ENCODE measurements around the gene NCOR1. TPM values are rescaled to one million over a fixed set of nuclear protein-coding genes. Genes with fewer than 3 reads are reported as not detected.

NCOR1 gene
- total and polyA plus RNA-seq, 2 of the 13 experiments (the other 11 are each of a cell fraction or from before 2014, with no cell fraction given): 57.0 to 71.7 TPM

DNA sequence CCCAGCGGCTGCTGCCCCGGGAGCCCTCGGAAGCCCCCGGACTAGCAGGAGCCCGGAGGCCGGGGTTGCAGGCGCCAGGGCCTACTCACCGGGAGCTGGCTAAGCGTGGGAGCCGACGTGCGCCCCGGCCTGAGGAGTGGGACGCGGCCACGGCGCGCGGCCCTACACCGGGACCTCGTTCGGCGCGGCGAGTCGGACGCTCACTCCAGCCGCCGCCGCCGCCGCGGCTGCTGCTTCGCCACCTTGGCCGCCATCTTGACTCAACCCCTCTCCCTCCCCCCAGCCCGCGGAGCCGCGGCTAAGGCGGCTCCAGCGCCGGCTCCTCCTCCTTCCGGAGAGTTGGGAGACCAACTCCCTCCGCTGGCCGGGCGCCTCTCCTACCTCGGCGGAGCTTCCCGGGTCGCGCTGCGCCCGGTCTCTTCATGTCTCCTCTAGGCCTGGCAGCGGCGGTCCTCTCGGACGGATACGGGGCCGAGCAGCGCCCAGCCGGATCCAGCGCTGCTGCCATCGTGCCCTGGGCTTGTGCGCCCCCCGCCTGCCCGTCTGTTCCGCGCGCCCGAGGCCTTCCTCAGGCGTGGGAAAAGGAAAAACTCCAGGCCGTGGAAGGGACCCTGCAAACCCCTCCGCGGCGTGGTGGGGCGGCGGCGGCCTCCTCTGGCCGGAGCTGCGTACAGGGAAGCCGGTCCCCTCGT, at the start of gene NCOR1 (continued):
- TF ChIP-seq MTF1 (CRISPR knock-in tag; IDR thresholded peaks at IDR 0.05) (no peak), ZNF678 (CRISPR knock-in tag; IDR thresholded peaks at IDR 0.05) (peak; percentile 47; the same call in 1 of the 2 replicates), ZNF234 (CRISPR knock-in tag; conservative IDR thresholded peaks at IDR 0.05) (no peak), ERF (CRISPR knock-in tag; IDR thresholded peaks at IDR 0.05) (peak; percentile 45; the same call in 1 of the 2 replicates), KMT2B (CRISPR knock-in tag; IDR thresholded peaks at IDR 0.05) (peak; percentile 90), SRY (CRISPR knock-in tag; IDR thresholded peaks at IDR 0.05) (peak; percentile 43), SATB2 (CRISPR knock-in tag; IDR thresholded peaks at IDR 0.05) (no peak), JARID2 (CRISPR knock-in tag; IDR thresholded peaks at IDR 0.05; ENCODE audit: insufficient replicate concordance) (peak; percentile 70), ATF1 (CRISPR knock-in tag; IDR thresholded peaks at IDR 0.05) (no peak), PRMT3 (CRISPR knock-in tag; IDR thresholded peaks at IDR 0.05; ENCODE audit: borderline replicate concordance, low read depth) (no peak; the same call in 1 of the 2 replicates), ZNF615 (CRISPR knock-in tag; IDR thresholded peaks at IDR 0.05; ENCODE audit: borderline replicate concordance) (no peak), CBX1 (IDR thresholded peaks at IDR 0.05; ENCODE audit: low read depth) (no peak), ZIK1 (CRISPR knock-in tag; IDR thresholded peaks at IDR 0.05; ENCODE audit: borderline replicate concordance, low read depth) (no peak), ZNF570 (CRISPR knock-in tag; IDR thresholded peaks at IDR 0.05; ENCODE audit: borderline replicate concordance) (peak; percentile 76; the same call in 1 of the 2 replicates), HMG20B (CRISPR knock-in tag; conservative IDR thresholded peaks at IDR 0.05) (no peak), GABPB1 (CRISPR knock-in tag; IDR thresholded peaks at IDR 0.05) (peak; percentile 87), ZNF34 (CRISPR knock-in tag; IDR thresholded peaks at IDR 0.05; ENCODE audit: borderline replicate concordance) (0 out of 2 replicates have a peak, but pooled peaks have one; percentile 38), ZNF552 (CRISPR knock-in tag; IDR thresholded peaks at IDR 0.05; ENCODE audit: borderline replicate concordance) (peak; percentile 35; the same call in 1 of the 2 replicates), NCOA2 (CRISPR knock-in tag; IDR thresholded peaks at IDR 0.05) (peak; percentile 41; the same call in 1 of the 2 replicates), PAX8 (CRISPR knock-in tag; IDR thresholded peaks at IDR 0.05; ENCODE audit: borderline replicate concordance) (no peak), SMC3 (IDR thresholded peaks at IDR 0.05; ENCODE audit: low read length) (no peak), ZNF629 (CRISPR knock-in tag; conservative IDR thresholded peaks at IDR 0.05) (no peak)
- TF ChIP-seq, protein P1, sequence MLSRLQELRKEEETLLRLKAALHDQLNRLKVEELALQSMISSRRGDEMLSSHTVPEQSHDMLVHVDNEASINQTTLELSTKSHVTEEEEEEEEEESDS (CRISPR knock-in tag; IDR thresholded peaks at IDR 0.05; ENCODE audit: borderline replicate concordance): no peak
- TF ChIP-seq, protein P2, sequence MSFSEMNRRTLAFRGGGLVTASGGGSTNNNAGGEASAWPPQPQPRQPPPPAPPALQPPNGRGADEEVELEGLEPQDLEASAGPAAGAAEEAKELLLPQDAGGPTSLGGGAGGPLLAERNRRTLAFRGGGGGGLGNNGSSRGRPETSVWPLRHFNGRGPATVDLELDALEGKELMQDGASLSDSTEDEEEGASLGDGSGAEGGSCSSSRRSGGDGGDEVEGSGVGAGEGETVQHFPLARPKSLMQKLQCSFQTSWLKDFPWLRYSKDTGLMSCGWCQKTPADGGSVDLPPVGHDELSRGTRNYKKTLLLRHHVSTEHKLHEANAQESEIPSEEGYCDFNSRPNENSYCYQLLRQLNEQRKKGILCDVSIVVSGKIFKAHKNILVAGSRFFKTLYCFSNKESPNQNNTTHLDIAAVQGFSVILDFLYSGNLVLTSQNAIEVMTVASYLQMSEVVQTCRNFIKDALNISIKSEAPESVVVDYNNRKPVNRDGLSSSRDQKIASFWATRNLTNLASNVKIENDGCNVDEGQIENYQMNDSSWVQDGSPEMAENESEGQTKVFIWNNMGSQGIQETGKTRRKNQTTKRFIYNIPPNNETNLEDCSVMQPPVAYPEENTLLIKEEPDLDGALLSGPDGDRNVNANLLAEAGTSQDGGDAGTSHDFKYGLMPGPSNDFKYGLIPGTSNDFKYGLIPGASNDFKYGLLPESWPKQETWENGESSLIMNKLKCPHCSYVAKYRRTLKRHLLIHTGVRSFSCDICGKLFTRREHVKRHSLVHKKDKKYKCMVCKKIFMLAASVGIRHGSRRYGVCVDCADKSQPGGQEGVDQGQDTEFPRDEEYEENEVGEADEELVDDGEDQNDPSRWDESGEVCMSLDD (CRISPR knock-in tag; IDR thresholded peaks at IDR 0.05; ENCODE audit: borderline replicate concordance): no peak
- TF ChIP-seq, protein P3, sequence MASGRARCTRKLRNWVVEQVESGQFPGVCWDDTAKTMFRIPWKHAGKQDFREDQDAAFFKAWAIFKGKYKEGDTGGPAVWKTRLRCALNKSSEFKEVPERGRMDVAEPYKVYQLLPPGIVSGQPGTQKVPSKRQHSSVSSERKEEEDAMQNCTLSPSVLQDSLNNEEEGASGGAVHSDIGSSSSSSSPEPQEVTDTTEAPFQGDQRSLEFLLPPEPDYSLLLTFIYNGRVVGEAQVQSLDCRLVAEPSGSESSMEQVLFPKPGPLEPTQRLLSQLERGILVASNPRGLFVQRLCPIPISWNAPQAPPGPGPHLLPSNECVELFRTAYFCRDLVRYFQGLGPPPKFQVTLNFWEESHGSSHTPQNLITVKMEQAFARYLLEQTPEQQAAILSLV (CRISPR knock-in tag; IDR thresholded peaks at IDR 0.05; ENCODE audit: borderline replicate concordance): 0 out of 2 replicates have a peak, but pooled peaks have one; percentile 3
- TF ChIP-seq, protein P4, sequence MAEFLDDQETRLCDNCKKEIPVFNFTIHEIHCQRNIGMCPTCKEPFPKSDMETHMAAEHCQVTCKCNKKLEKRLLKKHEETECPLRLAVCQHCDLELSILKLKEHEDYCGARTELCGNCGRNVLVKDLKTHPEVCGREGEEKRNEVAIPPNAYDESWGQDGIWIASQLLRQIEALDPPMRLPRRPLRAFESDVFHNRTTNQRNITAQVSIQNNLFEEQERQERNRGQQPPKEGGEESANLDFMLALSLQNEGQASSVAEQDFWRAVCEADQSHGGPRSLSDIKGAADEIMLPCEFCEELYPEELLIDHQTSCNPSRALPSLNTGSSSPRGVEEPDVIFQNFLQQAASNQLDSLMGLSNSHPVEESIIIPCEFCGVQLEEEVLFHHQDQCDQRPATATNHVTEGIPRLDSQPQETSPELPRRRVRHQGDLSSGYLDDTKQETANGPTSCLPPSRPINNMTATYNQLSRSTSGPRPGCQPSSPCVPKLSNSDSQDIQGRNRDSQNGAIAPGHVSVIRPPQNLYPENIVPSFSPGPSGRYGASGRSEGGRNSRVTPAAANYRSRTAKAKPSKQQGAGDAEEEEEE (CRISPR knock-in tag; IDR thresholded peaks at IDR 0.05; ENCODE audit: borderline replicate concordance): no peak
